NB4 (cell line): Measurements from ENCODE around the gene WFDC5.

ENCODE experiments used
- DNase-seq: peaks from one replicate; pipeline ENCODE4 v3.0.0; 2010; ENCODE audit warnings: low read depth
- H3K4me3 ChIP-seq: one replicate; pipeline ENCODE4 v1.5.1; 2011; ENCODE audit warnings: mild to moderate bottlenecking, low read depth, low read length, moderate library complexity
- MYC ChIP-seq: IDR thresholded peaks from 2 replicates; pipeline ENCODE4 v1.6.1; 2011; ENCODE audit warnings: low read depth, low read length
- POLR2A ChIP-seq: IDR thresholded peaks from 2 replicates; pipeline ENCODE4 v1.6.1; 2011; ENCODE audit warnings: mild to moderate bottlenecking; ENCODE audit not compliant: insufficient read length; ENCODE audit errors: extremely low read depth
- TF ChIP-seq, protein P1 (sequence below): IDR thresholded peaks from 2 replicates; pipeline ENCODE4 v1.6.1; 2011; ENCODE audit warnings: low read depth, low read length
- TF ChIP-seq, protein P2 (sequence below): IDR thresholded peaks from one replicate; pipeline ENCODE4 v1.5.1; 2012; ENCODE audit warnings: low read depth, low read length

Gene WFDC5

DNA sequence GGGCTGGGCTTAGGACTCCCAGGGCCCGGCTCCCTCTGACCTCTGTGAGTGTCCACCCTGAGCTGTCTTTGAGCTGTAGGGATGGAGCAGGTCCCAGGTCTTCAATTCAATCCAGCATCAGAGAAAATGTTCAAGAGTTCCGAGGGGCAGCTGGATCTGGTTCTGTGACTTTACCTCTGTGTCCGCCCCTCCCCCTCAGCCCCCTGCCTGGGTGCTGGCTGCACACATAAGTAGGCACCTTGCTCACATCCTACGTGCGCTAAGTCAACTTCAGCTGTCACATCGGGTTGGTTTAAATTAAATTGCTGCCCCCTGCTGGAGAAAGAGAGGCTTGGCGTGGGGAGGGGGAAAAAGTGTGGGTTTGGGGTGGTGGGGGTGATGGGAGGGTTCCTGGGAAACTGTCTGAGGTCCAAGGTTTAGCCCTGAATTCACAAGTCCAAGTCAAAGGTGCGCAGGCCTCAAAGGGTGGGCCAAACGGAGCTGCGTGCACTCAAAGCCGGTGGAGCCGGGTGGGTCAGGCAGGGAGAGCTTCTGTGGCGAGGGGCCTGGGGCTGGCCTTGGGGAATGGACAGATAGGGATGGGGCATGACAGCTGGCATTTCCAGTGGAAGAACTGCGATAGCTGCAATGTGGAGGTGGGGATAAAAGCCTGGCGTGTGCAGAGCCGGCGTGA, 3.0 kb downstream of the WFDC5 start:
- TF ChIP-seq, protein P1, sequence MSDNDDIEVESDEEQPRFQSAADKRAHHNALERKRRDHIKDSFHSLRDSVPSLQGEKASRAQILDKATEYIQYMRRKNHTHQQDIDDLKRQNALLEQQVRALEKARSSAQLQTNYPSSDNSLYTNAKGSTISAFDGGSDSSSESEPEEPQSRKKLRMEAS: no peak
- TF ChIP-seq, protein P2, sequence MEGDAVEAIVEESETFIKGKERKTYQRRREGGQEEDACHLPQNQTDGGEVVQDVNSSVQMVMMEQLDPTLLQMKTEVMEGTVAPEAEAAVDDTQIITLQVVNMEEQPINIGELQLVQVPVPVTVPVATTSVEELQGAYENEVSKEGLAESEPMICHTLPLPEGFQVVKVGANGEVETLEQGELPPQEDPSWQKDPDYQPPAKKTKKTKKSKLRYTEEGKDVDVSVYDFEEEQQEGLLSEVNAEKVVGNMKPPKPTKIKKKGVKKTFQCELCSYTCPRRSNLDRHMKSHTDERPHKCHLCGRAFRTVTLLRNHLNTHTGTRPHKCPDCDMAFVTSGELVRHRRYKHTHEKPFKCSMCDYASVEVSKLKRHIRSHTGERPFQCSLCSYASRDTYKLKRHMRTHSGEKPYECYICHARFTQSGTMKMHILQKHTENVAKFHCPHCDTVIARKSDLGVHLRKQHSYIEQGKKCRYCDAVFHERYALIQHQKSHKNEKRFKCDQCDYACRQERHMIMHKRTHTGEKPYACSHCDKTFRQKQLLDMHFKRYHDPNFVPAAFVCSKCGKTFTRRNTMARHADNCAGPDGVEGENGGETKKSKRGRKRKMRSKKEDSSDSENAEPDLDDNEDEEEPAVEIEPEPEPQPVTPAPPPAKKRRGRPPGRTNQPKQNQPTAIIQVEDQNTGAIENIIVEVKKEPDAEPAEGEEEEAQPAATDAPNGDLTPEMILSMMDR: peak; percentile 52
- peak; percentile 55 for DNase-seq

DNA sequence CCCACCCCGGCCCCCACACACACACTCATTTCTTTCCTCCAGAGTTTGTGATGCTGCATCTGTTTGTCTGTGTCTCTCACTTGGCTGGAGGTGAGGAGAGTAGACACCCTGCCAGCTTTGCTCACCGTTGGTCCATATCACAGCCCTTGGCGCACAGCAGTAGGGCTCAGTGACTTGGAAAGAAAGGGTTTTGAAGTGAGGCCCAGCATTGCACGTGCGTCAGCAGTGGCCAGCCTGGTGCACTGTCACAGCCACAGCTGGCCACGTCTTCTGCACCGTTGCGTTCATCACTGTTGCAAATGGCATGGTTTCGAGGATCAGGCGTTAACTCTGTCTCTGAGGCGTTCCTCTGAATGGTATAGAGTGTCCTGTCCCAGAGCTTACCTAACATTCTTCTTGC, 3.7 kb downstream of the WFDC5 start:
- no peak overlapping the region for H3K4me3 ChIP-seq
- DNase-seq: no peak

More for the DNA sequence above, 3.0 kb downstream of the WFDC5 start:
- no peak overlapping the region for H3K4me3 ChIP-seq

DNA sequence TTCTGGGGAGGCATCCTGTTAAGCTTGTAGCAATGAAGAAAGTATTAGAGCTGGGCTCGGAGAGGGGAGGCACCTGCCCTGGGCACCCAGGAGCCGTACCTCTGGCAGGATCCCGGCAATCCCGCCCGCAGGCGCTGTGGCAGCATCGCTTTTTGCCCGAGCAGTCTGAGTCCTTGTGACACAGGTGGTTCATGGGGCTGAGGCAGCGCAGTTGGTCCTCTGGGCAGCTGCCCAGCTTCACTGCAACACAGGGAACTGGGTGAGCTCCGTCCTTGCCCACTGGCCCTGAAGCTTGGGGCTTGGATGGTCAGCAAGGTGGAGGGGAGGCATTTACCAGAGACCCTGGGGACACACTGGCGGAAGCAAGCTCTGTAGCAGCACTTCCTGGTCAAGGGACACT, 4.7 kb downstream of the WFDC5 start:
- H3K4me3 ChIP-seq: no peak overlapping the region
- TF ChIP-seq, protein P1: no peak
- TF ChIP-seq, protein P2: no peak
- TF ChIP-seq MYC (no peak), POLR2A (no peak)
- DNase-seq: no peak

More for the DNA sequence above, 3.7 kb downstream of the WFDC5 start:
- TF ChIP-seq, protein P2: no peak
- TF ChIP-seq POLR2A (no peak), MYC (no peak)
- TF ChIP-seq, protein P1: no peak

DNA sequence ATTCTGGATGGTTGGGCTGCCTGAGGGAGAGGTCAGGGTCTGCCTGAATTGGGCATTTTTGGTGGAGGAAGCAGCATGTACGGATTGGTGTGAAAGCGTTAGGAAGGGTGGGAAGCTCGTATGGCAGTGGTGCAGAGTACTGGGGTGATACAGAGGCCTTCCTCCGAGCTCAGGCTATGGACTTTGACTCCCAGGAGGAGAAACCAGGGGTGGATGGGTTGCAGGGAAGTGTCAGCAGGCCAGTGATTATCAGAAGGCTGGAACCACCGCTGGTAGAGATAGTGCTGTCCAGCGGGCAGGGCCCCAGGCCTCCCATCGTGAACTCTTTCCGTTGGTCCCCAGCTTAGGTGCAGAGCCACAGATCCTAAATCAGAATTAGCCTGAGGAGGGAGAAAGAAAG, 5.3 kb downstream of the WFDC5 start:
- no peak for DNase-seq
- TF ChIP-seq, protein P2: no peak
- TF ChIP-seq POLR2A (no peak), MYC (no peak)
- TF ChIP-seq, protein P1: no peak

DNA sequence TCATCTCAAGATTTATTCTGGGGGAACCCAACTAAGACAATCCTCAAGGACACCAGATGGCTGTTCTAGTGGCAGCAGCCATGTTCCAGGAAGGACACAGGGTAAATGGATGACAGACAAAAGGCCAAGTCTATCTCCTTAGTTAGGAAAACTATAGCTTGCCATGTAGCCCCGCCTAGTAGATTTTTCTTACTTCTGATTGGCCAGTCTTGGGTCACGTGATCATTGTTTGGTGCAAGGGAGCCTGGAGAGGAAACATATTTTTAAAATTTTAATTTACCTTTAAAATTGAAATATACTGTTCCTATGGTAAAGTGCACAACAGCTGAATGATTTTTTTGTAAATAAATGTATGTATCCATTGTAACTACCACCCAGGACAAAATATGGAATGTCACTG, 9.7 kb downstream of the WFDC5 start:
- TF ChIP-seq MYC (no peak), POLR2A (no peak)
- TF ChIP-seq, protein P1: no peak
- TF ChIP-seq, protein P2: no peak
- H3K4me3 ChIP-seq: no peak overlapping the region
- no peak for DNase-seq

More for the DNA sequence above, 5.3 kb downstream of the WFDC5 start:
- no peak overlapping the region for H3K4me3 ChIP-seq
